CD4-positive, alpha-beta T cell treated with Interferon alpha-2 for 1 hour (primary cell): ENCODE data around the gene CHRNE.

Source experiments
- DNase-seq, 2 donors: peaks; one replicate each; pipeline ENCODE4 v3.0.0-alpha.2; 2020 to 2022

CHRNE gene

GRCh38 chr17:4851084-4851483 is 51.8 kb downstream of the CHRNE start:
- no peak for DNase-seq

DNA sequence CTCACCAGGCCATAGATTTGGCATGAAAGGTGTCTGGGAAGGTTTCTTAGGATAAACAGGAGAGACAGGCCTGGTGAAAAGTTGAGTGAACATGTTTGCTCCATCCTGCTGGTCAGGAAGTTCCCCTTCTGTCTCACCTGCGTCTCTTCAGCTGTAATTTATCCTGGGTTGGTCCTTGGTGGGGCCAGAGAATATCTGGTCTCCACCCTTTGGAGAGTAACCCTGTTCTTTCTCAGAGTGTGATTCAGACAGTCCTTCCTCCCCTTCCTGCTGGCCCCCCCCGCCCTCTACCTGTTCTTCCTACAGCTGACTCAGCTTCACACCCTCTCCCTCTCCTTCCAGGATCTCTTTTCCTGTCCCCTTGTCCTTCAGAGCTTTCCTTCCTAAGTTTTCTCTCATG is 52.7 kb downstream of the CHRNE start:
- DNase-seq, result no peak

DNA sequence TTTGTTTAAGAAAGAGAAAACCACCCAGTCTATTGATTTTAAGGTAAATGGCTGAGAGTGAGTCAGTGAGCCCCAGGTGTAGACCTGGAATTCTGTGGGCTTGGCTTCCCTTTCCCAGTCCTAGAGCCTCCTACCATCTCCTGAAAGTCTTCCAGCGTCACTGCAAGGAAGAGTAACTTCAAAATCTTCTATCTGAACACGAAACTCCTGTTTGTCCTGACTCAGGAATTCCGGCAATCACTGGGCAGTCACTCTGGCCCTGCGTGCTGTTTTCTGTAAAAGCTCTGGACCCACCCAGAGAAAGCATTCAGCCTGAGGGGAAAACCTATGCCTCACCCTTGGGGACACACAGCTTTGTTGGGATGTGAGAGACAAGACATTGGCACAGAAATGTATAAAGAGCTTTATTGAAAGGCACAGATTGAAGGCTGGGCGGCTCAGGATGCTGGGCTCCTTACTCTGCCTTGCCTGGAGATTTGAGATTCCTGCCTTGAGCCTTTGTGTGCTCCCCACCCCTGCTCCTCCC is 53.8 kb downstream of the CHRNE start:
- no peak for DNase-seq
